Omental fat pad (tissue), 4 donors: ENCODE measurements around the gene CLTCL1. TPM values are rescaled to one million over a fixed set of nuclear protein-coding genes. Genes with fewer than 3 reads are reported as not detected.
A peak's percentile ranks its signal among the peaks of the same experiment; 100 is the strongest.

Experiments
- ATAC-seq: fragments of 150-250 bp; one replicate; pipeline ENCODE4 v1.9.1; 2016; ENCODE audit warnings: mild to moderate bottlenecking, moderate library complexity; ENCODE audit not compliant: low FRiP score
- DNase-seq: peaks from one replicate; pipeline ENCODE4 v3.0.0-alpha.2; 2019; ENCODE audit warnings: low spot score
- CTCF ChIP-seq, 3 donors: fragments of 450-650 bp; IDR thresholded peaks; one replicate each; pipeline ENCODE4 v1.5.1; 2016 to 2017; ENCODE audit warnings: antibody characterized with exemption in 3 of 3, mild to moderate bottlenecking in 3 of 3, moderate library complexity in 2 of 3
- total RNA-seq, 4 donors: library from RNA; depleted of rRNA; stranded (reverse); fragments of >200 nt; gene quantifications; one replicate each; pipeline ENCODE4 v1.1.0, GENCODE V29; 2016

Gene CLTCL1
- total RNA-seq, 4 donors from 2014 or later, result 5.0 to 14.3 (median 5.9) TPM

- ATAC-seq (peak; percentile 60), DNase-seq (no peak)
- no peak for TF ChIP-seq CTCF (IDR thresholded peaks at IDR 0.05)
Measured at GRCh38 chr22:19201869-19202798, 89.4 kb downstream of the CLTCL1 start.

GRCh38 chr22:19201130-19201868, 90.2 kb downstream of the CLTCL1 start:
- no peak for TF ChIP-seq CTCF (IDR thresholded peaks at IDR 0.05)
- ATAC-seq, result no peak
- no peak for DNase-seq

GRCh38 chr22:19199479-19199878, 92.0 kb downstream of the CLTCL1 start:
- no peak for ATAC-seq

GRCh38 chr22:19197997-19198865, 93.3 kb downstream of the CLTCL1 start:
- DNase-seq (no peak), ATAC-seq (no peak)
- TF ChIP-seq CTCF (IDR thresholded peaks at IDR 0.05), result no peak

More at GRCh38 chr22:19199479-19199878, 92.0 kb downstream of the CLTCL1 start:
- no peak for TF ChIP-seq CTCF (IDR thresholded peaks at IDR 0.05)
- DNase-seq, result no peak

- ATAC-seq (no peak), DNase-seq (no peak)
- no peak for TF ChIP-seq CTCF (IDR thresholded peaks at IDR 0.05)
Measured at GRCh38 chr22:19196841-19197612, 94.5 kb downstream of the CLTCL1 start.
